ENCODE measurements around the gene AMACR.
"Not testable (repeated sequence)": the region's sequence is repeated elsewhere in the genome, so short reads cannot be mapped to it uniquely, and the experiment has no call there.

AMACR gene

DNA sequence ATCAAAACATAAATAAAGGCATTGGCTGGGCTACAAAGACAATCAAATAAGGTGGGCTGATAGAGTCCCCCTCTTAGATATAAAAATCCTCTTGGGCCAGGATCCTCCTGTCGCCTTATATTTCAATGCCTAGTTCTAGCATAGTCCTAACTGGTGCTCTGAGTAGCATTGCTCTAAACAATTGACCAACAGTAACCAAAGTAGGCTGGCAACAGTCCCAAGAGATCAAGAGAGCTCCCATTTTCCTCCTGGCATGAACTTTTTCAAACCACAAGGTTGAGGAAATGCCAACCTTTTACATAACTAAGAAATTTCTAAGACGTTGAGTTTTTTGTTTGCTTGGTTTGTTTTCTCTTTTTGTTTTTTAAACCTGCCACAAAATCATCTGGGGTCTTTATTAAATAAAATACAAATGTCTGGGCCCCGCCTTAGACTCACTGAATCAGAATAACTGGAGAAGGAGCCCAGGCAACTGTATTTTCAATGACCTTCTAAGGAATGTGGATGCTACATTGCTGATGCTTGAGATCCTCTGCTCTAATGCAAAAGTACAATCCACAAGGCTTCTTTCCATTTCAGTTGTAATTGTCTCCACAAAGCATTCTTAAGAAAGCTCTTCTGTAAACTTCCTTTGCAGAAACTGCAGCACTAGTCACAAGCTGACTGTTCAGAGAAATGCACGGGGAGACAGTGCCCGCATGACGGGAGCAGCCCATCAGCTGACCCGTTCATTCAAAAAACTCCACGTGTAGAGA lies 26.3 kb downstream of the AMACR start:
- Mint-ChIP-seq H3K4me3 (no peak overlapping the region), H3K36me3 (ENCODE audit: low read depth) (no peaks in the 10 kb centered on the region), H3K9me3 (no peaks in the 10 kb centered on the region), H3K27ac (no peak overlapping the region), H3K27me3 (ENCODE audit: low read depth) (no peaks in the 10 kb centered on the region), H3K4me1 (ENCODE audit: low read depth) (no peaks in the 10 kb centered on the region)

DNA sequence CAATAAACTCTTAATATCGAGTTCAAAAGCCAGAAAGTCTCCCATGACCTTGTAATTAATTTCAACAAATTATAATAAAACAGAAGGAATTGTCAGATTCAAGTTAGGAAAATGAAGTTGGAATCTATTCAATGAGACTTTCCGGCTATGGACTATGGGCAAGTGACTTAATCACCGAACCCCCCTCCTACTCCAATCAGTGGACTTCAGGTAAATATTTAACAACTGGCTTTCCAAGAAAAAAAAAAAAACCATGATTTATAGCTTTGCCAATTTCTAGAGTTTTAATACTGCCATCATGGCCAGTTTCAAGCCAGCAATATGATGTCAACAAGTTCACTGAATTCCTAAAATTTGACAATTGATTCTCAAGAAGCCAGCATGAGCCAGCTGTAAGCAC lies 27.8 kb downstream of the AMACR start:
- no peak overlapping the region for H3K4me3 Mint-ChIP-seq
- no peaks in the 10 kb centered on the region for H3K9me3 Mint-ChIP-seq
- no peak overlapping the region for H3K27ac Mint-ChIP-seq
- H3K4me1 Mint-ChIP-seq (ENCODE audit: low read depth), result no peaks in the 10 kb centered on the region
- no peaks in the 10 kb centered on the region for H3K36me3 Mint-ChIP-seq (ENCODE audit: low read depth)
- H3K27me3 Mint-ChIP-seq (ENCODE audit: low read depth), result no peaks in the 10 kb centered on the region

DNA sequence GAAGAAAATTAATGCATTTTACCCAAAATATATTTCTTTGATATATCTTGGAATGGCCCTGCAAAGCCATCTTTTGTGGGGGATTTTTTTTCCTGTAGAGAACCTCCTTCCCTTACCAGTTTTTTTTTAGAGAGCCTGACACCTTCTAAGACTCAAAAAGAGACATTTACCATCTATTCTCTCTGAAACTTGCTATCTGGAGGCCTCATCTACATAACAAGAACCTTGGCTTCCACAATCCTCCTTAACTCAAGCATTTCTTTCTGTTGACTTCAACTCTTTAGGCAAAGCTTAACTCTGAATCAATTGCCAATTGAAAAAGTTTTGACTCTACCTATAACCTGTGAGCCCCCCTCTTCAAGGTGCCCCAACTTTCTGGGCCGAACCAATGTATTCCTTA lies 29.5 kb downstream of the AMACR start:
- H3K27ac Mint-ChIP-seq, result no peak overlapping the region
- no peaks in the 10 kb centered on the region for H3K9me3 Mint-ChIP-seq
- no peaks in the 10 kb centered on the region for H3K27me3 Mint-ChIP-seq (ENCODE audit: low read depth)
- peaks cover 3% of the 10 kb centered on the region for H3K4me1 Mint-ChIP-seq (ENCODE audit: low read depth)
- H3K36me3 Mint-ChIP-seq (ENCODE audit: low read depth), result no peaks in the 10 kb centered on the region
- no peak overlapping the region for H3K4me3 Mint-ChIP-seq

DNA sequence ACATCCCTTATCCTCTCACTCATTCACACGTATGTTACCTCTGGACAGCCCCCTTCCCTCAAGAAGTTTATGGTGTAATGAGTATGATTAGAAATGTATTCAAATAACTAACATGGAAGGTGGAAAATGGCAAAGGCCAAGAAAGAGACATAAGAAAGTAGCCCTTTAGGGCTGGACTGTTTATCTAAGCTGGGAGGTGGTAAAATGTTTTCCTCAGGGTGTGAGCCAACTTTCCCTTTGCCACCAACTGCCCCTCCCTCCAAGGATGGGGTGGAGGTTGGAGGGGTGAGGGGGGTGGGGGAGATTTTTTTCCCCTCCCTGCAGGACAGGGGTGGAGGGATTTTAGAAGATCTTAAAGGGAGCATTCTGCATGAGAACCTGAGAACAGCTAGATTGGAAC lies 31.5 kb downstream of the AMACR start:
- Mint-ChIP-seq H3K27me3 (ENCODE audit: low read depth) (no peaks in the 10 kb centered on the region), H3K9me3 (no peaks in the 10 kb centered on the region), H3K27ac (no peak overlapping the region), H3K4me1 (ENCODE audit: low read depth) (peaks cover 10% of the 10 kb centered on the region), H3K4me3 (no peak overlapping the region), H3K36me3 (ENCODE audit: low read depth) (no peaks in the 10 kb centered on the region)

GRCh38 chr5:33975852-33976251 lies 32.0 kb downstream of the AMACR start:
- Mint-ChIP-seq H3K36me3 (ENCODE audit: low read depth) (no peaks in the 10 kb centered on the region), H3K9me3 (no peaks in the 10 kb centered on the region), H3K4me3 (no peak overlapping the region), H3K27ac (no peak overlapping the region), H3K4me1 (ENCODE audit: low read depth) (peaks cover 10% of the 10 kb centered on the region), H3K27me3 (ENCODE audit: low read depth) (no peaks in the 10 kb centered on the region)

DNA sequence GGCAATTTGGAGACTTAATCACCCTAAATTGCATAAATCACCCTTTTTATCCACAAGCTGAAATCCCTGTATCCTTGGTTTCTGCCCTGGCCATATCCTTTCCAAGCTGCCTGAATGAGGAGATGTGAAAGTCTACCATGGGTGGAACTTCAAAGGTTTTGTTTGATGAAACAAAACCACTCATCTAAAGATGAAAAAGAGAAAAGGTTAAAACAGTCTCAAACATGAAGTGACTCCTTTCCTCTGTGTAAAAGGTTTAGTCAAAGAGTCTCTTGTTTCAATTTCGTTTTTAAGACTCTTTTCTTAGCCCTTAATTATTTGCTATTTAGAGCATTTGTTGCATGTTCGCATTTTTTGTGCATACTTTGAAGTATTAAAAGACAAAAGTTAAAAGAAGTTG lies 34.6 kb downstream of the AMACR start:
- Mint-ChIP-seq H3K27ac (peak overlapping the region; percentile 34), H3K9me3 (no peaks in the 10 kb centered on the region), H3K4me3 (no peak overlapping the region), H3K4me1 (ENCODE audit: low read depth) (peaks cover 10% of the 10 kb centered on the region), H3K36me3 (ENCODE audit: low read depth) (no peaks in the 10 kb centered on the region), H3K27me3 (ENCODE audit: low read depth) (no peaks in the 10 kb centered on the region)

DNA sequence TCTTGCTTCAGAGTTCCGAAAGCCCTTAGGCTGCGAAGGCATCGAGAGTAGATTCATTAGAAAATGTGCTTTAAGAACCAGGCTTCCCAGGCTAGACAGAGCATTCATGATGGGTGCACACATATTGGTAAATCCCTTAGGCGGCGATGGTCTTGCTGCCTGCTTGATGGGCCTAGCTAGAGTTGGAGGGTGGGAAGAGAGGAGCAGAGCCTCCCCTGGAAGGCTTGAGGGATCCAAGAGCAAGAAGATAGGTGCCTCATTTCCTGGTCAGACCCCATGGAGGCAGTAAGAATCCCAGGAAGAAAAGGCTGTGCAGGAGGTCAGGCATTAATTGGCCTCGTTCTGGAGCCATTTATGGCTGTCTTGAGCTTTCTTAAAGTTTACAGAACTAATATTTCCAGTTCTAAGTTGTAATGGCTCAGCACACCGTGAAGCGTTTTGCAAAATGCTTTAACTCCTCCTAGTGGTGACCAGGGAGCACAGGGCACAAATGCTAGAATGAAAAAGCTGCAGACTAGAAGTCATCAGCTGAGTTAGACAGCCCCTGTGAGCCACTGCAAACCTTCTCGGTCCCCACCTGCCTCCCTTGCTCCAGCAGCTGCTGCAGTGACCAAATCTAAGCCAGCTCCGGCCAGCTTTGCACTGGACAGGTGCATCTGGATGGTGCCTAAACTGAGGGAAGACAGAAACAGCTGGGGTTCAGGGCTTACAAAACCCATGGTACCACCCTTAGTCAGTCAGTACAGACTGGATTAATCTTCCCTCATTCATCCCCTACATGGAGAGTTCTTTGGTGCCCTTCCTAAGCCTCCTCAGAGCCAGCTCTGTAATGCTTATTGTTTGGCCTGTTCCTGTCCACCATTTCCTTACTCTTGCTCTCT lies 38.0 kb downstream of the AMACR start:
- no peaks in the 10 kb centered on the region for H3K9me3 Mint-ChIP-seq

GRCh38 chr5:33968211-33969005 lies 39.4 kb downstream of the AMACR start:
- no peaks in the 10 kb centered on the region for H3K9me3 Mint-ChIP-seq
- no peak overlapping the region for H3K4me3 Mint-ChIP-seq
- H3K36me3 Mint-ChIP-seq (ENCODE audit: low read depth), result no peaks in the 10 kb centered on the region
- no peaks in the 10 kb centered on the region for H3K27me3 Mint-ChIP-seq (ENCODE audit: low read depth)
- no peak overlapping the region for H3K27ac Mint-ChIP-seq
- peaks cover 16% of the 10 kb centered on the region for H3K4me1 Mint-ChIP-seq (ENCODE audit: low read depth)

More for the DNA sequence above, 38.0 kb downstream of the AMACR start:
- Mint-ChIP-seq H3K4me1 (ENCODE audit: low read depth) (peaks cover 14% of the 10 kb centered on the region), H3K36me3 (ENCODE audit: low read depth) (no peaks in the 10 kb centered on the region), H3K4me3 (no peak overlapping the region), H3K27ac (no peak overlapping the region), H3K27me3 (ENCODE audit: low read depth) (no peaks in the 10 kb centered on the region)

GRCh38 chr5:33966805-33967204 lies 41.0 kb downstream of the AMACR start:
- H3K4me1 Mint-ChIP-seq (ENCODE audit: low read depth), result peaks cover 7% of the 10 kb centered on the region
- H3K27ac Mint-ChIP-seq, result no peak overlapping the region
- no peak overlapping the region for H3K4me3 Mint-ChIP-seq
- H3K36me3 Mint-ChIP-seq (ENCODE audit: low read depth), result no peaks in the 10 kb centered on the region
- peaks cover 3% of the 10 kb centered on the region for H3K27me3 Mint-ChIP-seq (ENCODE audit: low read depth)
- H3K9me3 Mint-ChIP-seq, result no peaks in the 10 kb centered on the region

DNA sequence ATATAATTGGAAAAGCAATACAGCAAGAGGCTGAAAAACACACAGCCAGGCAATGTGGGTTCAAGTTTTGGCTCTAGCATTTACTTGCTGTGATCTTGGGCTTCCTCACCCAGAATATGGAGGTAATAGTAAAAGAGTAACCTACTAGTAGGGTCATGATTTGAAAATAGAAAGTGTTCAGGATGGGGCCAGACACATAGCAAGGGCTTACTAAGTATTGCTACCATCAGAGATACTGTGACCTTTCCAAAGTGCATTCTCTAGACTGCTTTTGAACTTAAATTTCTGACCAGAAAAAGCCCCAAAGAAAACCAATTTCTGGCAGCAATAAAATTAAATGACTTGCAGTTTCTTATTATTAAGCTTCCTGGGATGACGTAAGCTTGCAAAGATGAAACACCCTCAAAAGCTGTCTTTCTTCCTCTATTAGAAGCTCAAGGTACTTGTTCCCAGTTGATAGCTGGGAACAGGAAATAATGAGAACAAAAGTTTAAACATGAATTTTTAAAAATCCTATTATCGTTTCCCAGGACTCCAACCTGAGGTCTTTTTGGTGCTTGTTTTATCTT lies 43.6 kb downstream of the AMACR start:
- peaks cover 16% of the 10 kb centered on the region for H3K27me3 Mint-ChIP-seq (ENCODE audit: low read depth)
- H3K9me3 Mint-ChIP-seq, result no peaks in the 10 kb centered on the region
- no peak overlapping the region for H3K4me3 Mint-ChIP-seq
- H3K27ac Mint-ChIP-seq, result no peak overlapping the region
- no peaks in the 10 kb centered on the region for H3K36me3 Mint-ChIP-seq (ENCODE audit: low read depth)
- peaks cover 7% of the 10 kb centered on the region for H3K4me1 Mint-ChIP-seq (ENCODE audit: low read depth)

DNA sequence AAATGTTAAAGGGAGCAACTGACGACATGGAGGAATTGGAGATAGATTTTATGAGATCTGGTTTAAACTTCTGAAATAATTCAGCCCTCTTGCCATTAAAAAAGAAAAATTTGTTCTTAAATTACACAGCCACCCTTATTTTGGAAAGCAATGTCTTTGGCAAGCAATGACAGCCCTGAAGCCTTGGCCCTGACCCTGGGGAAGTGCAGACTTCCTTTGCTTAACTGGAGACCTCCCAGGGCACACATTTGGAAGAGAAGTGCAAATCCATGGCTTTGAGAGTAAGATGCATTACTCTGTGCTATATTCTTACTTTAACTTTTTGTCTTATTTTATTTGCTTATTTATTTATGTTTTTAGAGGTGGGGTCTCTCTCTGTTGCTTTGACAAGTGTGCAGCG lies 49.7 kb downstream of the AMACR start:
- Mint-ChIP-seq H3K9me3 (peaks cover 4% of the 10 kb centered on the region), H3K4me3 (no peak overlapping the region), H3K4me1 (ENCODE audit: low read depth) (no peaks in the 10 kb centered on the region), H3K27ac (no peak overlapping the region), H3K36me3 (ENCODE audit: low read depth) (no peaks in the 10 kb centered on the region), H3K27me3 (ENCODE audit: low read depth) (peaks cover 29% of the 10 kb centered on the region)

GRCh38 chr5:33957577-33958150 lies 50.2 kb downstream of the AMACR start:
- H3K36me3 Mint-ChIP-seq (ENCODE audit: low read depth), result no peaks in the 10 kb centered on the region
- H3K4me3 Mint-ChIP-seq, result no peak overlapping the region
- H3K27me3 Mint-ChIP-seq (ENCODE audit: low read depth), result peaks cover 29% of the 10 kb centered on the region
- H3K27ac Mint-ChIP-seq, result no peak overlapping the region
- peaks cover 4% of the 10 kb centered on the region for H3K9me3 Mint-ChIP-seq
- H3K4me1 Mint-ChIP-seq (ENCODE audit: low read depth), result no peaks in the 10 kb centered on the region

GRCh38 chr5:33952175-33952574 lies 55.7 kb downstream of the AMACR start:
- not testable (repeated sequence) for H3K27ac Mint-ChIP-seq; H3K27me3 Mint-ChIP-seq (ENCODE audit: low read depth); H3K9me3 Mint-ChIP-seq; H3K36me3 Mint-ChIP-seq (ENCODE audit: low read depth); H3K4me3 Mint-ChIP-seq; H3K4me1 Mint-ChIP-seq (ENCODE audit: low read depth)

DNA sequence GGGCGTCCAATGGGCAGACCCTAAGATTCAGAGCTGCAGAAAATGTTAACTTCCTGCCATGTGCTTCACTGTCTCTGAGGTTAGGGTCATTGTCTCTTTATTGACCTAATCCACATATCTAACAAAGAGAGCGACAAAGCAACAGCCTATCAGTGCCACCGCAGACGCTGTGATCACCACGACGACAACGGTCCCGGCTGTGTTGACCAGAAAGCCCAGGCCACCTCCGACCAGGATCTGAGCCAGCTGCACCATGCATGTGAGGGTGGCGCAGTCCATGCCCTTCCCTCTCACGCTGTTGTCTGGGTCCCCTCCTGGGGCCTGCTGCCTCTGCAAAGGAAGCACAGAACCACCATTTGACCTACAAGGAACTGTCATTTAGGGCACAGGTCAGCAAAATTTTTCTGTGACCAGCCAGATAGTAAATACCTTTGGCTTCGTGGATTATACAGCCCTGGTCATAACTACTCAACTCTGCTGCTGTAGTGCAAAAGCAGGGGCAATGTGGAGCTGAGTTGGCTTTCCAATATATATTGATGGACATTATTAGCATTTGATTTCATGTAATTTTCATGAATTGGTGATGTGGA lies 63.2 kb downstream of the AMACR start:
- Mint-ChIP-seq H3K27me3 (ENCODE audit: low read depth) (peaks cover 33% of the 10 kb centered on the region), H3K4me1 (ENCODE audit: low read depth) (no peaks in the 10 kb centered on the region), H3K27ac (no peak overlapping the region), H3K36me3 (ENCODE audit: low read depth) (no peaks in the 10 kb centered on the region), H3K9me3 (no peaks in the 10 kb centered on the region), H3K4me3 (no peak overlapping the region)
